ENCODE results near the gene DCN.

- TF ChIP-seq EZH2phosphoT487 (IDR thresholded peaks at IDR 0.05; ENCODE audit: insufficient read depth, low read depth), result no peak
- TF ChIP-seq EZH2 (IDR thresholded peaks at IDR 0.05; ENCODE audit: insufficient read depth, poor library complexity, severe bottlenecking), result no peak
These were observed 71.0 kb downstream of the DCN start, which contains the start of gene LUM for GRCh38 chr12:91111366-91112325.
